Epithelial cell of esophagus (primary cell): ENCODE data around the gene RTF2.

Source experiments
- DNase-seq: peaks from one replicate; pipeline ENCODE4 v3.0.0; 2010; ENCODE audit warnings: low read depth
- H3K4me3 ChIP-seq: 2 replicates; pipeline ENCODE4 v1.5.1; 2011; ENCODE audit warnings: mild to moderate bottlenecking, low read length, control low read depth
- CTCF ChIP-seq: IDR thresholded peaks from 2 replicates; pipeline ENCODE4 v1.5.1; 2011; ENCODE audit warnings: low read depth, mild to moderate bottlenecking, low read length, control low read depth, inconsistent platforms; ENCODE audit not compliant: insufficient read depth; ENCODE audit errors: missing control alignments

The RTF2 gene

DNA sequence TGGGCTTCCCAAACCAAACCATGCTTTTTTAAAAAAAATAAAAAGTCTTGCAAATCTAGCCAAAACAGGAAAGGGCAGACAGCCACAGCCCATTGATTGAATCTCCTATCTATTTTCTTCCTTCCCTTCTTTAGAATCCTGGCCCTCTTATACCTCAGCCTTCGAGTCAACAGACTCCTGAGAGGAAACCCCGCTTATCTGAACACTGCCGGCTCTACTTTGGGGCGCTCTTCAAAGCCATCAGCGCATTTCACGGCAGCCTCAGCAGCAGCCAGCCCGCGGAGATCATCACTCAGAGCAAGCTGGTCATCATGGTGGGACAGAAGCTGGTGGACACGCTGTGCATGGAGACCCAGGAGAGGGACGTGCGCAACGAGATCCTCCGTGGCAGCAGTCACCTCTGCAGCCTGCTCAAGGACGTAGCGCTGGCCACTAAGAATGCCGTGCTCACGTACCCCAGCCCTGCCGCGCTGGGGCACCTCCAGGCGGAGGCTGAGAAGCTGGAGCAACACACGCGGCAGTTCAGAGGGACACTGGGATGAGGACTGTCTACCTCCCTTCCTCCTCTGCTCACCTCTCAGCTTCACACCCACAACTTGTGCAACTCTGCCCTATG lies 10.1 kb upstream of the RTF2 start:
- TF ChIP-seq CTCF = no peak
- no peak for DNase-seq
- H3K4me3 ChIP-seq = no peak overlapping the region

DNA sequence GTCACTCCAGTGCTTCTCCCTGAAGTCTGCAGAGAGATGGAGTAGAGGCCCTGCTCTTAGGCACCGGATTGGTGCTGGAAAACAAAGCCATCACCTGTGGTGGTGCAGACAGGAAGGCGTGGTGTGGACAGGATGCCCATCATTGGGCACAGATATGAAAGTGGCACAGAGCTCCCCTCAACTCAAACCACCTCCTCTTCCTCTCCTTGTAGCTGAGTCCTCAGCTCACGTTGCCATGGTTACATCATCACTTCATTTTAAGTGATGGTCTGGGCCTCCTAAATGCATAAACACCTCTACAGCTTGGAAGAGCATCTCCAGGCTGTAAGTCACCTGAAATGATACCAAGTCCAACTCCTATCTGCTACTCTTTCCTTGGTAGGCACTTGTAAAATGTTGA lies 8.0 kb upstream of the RTF2 start:
- TF ChIP-seq CTCF = no peak
- no peak for DNase-seq
- no peak overlapping the region for H3K4me3 ChIP-seq

- no peak for DNase-seq
- H3K4me3 ChIP-seq = no peak overlapping the region
- TF ChIP-seq CTCF = no peak
Measured at GRCh38 chr20:56461576-56461975, 6.9 kb upstream of the RTF2 start.

GRCh38 chr20:56463428-56463827 lies 5.0 kb upstream of the RTF2 start:
- no peak for TF ChIP-seq CTCF
- no peak overlapping the region for H3K4me3 ChIP-seq
- DNase-seq = no peak

- no peak for TF ChIP-seq CTCF
- no peak overlapping the region for H3K4me3 ChIP-seq
- no peak for DNase-seq
Measured at GRCh38 chr20:56465997-56466396, 2.4 kb upstream of the RTF2 start.

- no peak for DNase-seq
- H3K4me3 ChIP-seq = peak overlapping the region; percentile 71
- no peak for TF ChIP-seq CTCF
Measured at GRCh38 chr20:56467968-56468315, 485 bp upstream of the RTF2 start.

DNA sequence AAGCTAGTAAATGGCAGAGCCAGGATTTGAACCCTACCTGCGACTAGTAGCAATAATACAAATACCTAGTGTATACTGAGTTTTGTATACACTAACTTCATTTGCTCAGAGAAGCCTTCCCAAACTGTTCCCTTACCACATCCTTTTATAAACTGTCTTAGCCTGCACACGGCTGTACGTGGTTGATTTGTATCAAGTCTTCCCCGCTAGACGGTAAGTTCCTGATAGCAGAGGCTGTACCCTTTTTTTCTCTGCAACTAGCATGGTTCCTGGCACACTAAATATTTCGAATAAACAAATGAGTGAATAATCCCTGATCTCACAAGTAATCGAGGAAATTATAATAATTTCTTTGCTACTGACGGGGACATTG lies 636 bp downstream of the RTF2 start:
- H3K4me3 ChIP-seq = peak overlapping the region; percentile 71
- no peak for TF ChIP-seq CTCF
- no peak for DNase-seq
